HG02973 (cell line): Measurements from ENCODE around the gene ADGB.
A peak's percentile ranks its signal among the peaks of the same experiment; 100 is the strongest.
"Not testable (repeated sequence)": the region's sequence is repeated elsewhere in the genome, so short reads cannot be mapped to it uniquely, and the experiment has no call there.

Experiments used
- ATAC-seq: cut with Tn5 transposase; IDR thresholded peaks from one replicate; pipeline ENCODE4 v1.9.1; 2021; ENCODE audit warnings: moderate library complexity; ENCODE audit not compliant: unreplicated experiment

The ADGB gene

GRCh38 chr6:146741609-146742008, 142.8 kb downstream of the ADGB start:
- no peak for ATAC-seq

- no peak for ATAC-seq
These were observed 154.5 kb downstream of the ADGB start for GRCh38 chr6:146753306-146753705.

DNA sequence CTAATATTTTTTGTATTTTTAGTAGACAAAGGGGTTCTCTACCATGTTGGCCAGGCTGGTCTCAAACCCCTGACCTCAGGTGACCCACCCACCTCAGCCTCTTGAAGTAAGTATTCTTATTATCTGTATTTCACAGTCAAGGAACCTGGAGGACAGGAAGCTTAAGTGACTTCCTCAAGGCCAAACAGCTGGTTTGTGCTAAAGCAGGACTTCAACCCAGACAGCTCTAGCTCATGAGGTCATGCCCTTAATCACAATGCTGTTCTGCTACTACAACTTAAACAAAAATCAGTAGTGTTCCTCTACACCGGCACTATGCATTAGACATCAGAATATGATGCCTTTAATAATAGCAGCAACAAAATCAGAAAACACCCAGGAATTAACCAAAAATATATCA, 168.9 kb downstream of the ADGB start:
- ATAC-seq: no peak

GRCh38 chr6:146768722-146769121, 169.9 kb downstream of the ADGB start:
- ATAC-seq: no peak

DNA sequence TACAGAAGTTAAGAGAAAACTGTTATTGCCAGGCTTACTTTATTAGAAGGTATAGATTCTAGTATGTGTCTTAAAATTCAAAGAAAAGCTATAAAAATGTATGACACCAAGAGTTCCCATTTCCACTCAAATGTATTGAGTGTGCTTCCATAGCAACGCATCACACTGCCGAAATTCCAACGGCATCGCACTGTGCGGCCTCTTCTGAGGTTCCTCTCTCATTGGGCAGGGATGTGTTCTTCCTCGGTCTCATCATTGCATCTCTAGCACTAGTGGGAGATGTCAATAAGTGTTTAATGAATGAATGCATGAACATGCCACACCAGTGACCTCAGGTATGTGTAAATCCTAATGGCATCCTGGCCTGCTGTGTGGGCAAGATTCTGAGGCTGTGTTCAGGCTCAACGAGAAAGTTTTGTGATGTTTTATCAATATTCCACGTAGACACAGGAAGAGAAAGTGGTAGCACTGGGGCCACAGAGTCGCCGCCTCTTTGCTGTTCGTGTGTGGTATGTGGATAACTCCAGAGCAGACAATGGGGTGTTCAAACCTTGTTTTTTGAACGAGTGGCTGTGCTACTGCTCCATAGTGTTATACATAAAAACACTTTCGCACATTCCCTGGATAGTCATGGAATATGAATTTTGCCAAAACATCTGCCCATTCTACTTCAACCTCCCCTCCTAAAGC, 171.6 kb downstream of the ADGB start:
- no peak for ATAC-seq

GRCh38 chr6:146770965-146771735, 172.4 kb downstream of the ADGB start:
- no peak for ATAC-seq

DNA sequence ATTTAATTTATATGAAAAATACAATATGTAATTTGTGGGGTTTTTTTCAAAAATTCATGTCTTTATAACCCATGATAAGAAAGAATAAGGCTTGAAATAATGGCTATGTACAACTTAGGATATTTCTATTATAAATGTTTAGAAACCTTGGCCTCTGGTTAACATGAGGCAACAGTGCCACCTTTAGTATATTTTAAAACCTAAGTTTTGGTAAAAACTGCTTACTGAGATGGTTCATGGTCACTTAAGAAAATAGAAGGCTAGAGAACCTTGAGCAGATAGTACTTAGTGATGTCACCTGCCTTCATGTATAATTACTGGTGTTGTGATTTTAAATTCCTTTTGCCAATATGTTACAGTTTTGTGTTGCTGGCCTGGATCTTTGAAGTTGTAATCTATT, 176.4 kb downstream of the ADGB start:
- no peak for ATAC-seq

DNA sequence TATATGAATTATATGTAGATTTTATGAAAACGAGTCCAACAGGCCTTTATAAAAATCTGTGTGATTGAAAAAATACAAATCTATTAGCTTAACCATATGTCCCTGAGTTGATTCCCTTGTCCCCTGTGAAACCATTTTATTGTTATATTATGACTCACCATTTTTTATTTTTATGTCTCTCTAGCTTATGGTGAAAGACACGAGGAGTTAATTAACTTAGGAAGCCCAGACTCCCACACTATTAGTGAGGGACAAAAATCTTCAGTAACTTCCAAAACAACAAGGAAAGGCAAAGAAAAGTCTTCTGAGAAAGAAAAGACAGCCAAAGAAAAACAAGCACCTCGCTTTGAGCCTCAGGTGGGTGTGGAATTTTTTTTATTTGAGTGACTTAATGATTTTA, 183.1 kb downstream of the ADGB start:
- ATAC-seq: no peak

DNA sequence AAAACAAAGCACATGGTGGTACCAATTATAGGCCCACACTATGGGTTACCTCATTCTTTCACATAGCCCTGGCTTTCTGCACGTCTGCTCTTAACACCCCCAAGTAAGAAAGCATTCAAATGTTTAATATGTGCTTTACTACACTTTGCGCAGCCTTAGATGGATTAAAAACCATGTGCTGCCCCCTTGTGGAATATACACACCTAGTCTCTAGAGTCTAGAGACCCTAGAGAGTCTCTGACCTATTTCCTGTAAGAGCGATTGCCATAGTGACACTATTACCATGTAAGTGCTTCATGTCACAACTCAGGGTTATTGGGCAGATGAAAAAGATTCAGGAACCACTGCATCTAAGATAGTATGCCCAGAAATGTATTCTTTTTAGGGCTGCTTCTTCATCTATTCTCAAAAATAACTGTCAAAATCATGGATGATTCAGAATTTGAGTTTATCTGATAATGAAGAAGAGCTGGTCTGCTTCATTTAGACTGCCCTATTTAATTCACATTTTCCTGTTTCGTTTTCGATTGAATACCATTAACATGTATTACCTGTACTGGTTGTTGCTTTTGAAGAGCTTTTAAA, 186.3 kb downstream of the ADGB start:
- peak; percentile 97 for ATAC-seq

GRCh38 chr6:146787876-146788508, 189.2 kb downstream of the ADGB start:
- no peak for ATAC-seq

DNA sequence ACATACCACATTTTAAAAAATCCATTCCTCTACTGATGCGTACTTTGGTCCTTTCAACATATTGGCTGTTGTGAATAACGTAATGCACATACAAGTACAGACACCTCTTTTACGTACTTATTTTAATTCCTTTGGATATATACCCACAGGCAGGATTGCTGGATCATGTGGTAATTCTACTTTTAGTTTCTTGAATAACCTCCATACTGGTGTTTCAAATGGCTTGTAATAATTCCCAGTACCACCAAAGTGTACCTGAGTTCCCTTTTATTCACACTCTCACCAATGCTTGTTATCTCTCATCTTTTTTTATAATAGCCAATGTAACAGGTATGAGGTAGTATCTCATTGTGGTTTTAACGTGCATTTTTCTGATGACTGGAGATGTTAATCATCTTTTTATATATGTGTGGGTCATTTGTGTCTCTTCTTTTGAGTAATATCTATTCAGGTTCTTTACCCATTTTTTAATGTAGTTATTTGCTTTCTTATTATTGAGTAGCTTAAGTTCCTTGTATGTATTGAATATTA, 191.9 kb downstream of the ADGB start:
- ATAC-seq: no peak

GRCh38 chr6:146791930-146792329, 193.2 kb downstream of the ADGB start:
- no peak for ATAC-seq

- ATAC-seq: not testable (repeated sequence)
These were observed 194.4 kb downstream of the ADGB start for GRCh38 chr6:146793218-146793617.

GRCh38 chr6:146795479-146796133, 196.8 kb downstream of the ADGB start:
- no peak for ATAC-seq

- not testable (repeated sequence) for ATAC-seq
These were observed 204.4 kb downstream of the ADGB start for GRCh38 chr6:146803167-146803566.

DNA sequence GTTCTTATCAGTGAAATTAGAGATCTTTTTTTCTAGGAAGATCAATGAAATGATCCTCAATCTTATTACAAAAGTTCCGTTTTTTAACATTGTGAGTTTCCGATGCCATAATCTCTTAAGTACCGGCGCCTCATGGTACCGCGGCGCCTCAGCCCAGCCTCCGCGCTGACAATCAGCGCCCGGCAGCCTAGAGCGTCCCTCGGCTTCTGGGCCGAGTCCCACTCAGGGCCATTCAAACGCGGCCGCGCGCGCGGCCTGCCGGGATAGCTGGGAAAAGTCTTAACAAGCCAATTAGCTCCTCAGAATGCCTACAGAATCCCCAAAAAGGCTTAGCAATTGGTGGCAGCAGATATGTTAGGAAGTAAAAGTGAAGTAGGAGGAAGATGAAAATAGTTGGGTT, 204.8 kb downstream of the ADGB start:
- no peak for ATAC-seq

DNA sequence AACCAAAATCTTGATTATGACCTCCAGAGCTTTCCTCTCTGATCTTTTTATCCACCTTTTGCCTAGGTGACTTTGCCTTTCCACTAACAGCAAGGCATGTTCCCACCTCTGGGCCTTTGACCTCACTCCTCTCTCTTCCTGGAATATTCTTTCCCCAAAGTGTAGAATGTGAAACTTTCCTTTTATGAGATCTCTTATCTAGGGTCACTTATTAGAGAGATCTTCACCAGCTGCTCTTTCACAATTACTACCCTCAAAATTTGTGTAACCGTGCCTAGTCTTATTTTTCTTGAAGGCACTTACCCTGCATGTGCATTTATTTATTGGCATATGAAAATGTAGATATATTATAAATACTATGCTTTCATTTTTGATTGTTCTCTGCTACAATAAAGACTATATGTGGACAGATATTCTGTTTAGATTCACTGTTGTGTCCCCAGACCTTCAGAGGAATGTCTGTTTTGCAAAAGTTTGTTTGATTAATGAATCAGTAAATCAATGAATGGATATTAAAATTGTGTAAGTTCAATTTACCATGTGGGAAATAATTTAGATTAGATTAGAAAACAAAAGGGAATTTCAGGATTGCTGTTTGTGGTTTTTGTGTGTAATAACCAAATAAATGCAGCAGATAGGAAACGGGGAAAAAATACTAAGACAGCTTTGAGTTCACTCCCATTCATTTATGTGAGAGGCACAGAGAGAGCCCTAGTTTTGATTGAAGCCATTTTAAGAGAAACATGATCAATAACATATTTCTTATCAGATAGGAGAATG, 207.0 kb downstream of the ADGB start:
- no peak for ATAC-seq

DNA sequence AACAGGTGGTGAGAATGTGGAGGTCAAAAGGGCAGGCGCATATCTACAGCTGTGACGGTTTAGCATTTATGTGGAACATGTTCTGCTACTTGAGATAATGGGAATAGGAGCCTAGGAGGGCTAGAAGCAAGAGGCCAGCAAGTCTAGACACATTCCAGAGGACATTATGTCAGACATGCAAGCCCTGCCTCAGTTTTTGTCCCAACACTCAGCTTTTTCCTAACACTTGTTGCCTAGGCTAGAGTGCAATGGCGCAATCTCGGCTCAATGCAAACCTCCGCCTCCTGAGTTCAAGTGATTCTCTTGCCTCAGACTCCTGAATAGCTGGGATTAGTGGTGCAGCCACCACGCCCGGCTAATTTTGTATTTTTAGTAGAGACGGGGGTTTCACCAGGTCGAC, 210.2 kb downstream of the ADGB start:
- ATAC-seq: not testable (repeated sequence)

DNA sequence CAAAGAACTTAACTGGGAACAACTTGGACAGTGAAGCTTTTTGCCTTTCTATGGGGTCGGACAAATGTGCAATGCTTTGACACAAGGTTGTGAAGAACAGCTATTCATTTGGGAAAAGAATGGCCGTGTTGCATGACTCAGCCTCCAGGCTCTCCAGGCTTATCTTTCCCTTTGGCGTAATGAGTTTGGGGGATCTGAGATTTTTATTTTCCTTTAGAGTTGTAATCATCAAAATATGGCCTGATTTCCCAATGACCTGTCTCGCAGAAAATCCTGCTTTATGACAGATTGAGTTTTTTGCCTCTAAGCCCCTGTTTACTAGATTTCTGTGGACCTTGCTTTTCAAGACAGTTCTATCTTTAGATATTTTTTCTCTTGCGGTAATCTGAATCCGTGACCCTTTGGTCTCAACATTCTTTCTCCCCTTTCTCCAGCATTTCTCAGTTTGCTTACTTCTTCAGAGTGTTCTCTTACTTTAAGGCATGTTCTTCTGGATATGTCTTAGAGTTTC, 214.1 kb downstream of the ADGB start:
- not testable (repeated sequence) for ATAC-seq

GRCh38 chr6:146813554-146813953, 214.8 kb downstream of the ADGB start:
- no peak for ATAC-seq
